Prostate gland (tissue), 2 donors: ENCODE results near the gene ESR2. TPM values are rescaled to one million over a fixed set of nuclear protein-coding genes. Genes with fewer than 3 reads are reported as not detected.

Experiments
- DNase-seq: peaks from one replicate; pipeline ENCODE4 v3.0.0-alpha.2; 2019; ENCODE audit warnings: low spot score
- H3K27ac ChIP-seq, 2 donors: fragments of 200-600 bp; sonication (generic); 2 replicates each; pipeline ENCODE4 v1.5.1; 2017 to 2019
- H3K27me3 ChIP-seq: fragments of 200-600 bp; sonication (generic); replicated peaks from 2 replicates; pipeline ENCODE4 v1.5.1; 2019; ENCODE audit not compliant: insufficient read depth
- H3K36me3 ChIP-seq, 2 donors: fragments of 200-600 bp; sonication (generic); 1 replicate in 1 of 2; 2 replicates in 1 of 2; pipeline versions ENCODE4 v1.5.1 to v1.8.1; 2017 to 2019
- H3K4me1 ChIP-seq: fragments of 200-600 bp; sonication (generic); replicated peaks from 2 replicates; pipeline ENCODE4 v1.5.1; 2019
- H3K4me3 ChIP-seq, 2 donors: fragments of 200-600 bp; sonication (generic); 2 replicates each; pipeline ENCODE4 v1.5.1; 2017 to 2019
- H3K9me3 ChIP-seq: fragments of 200-600 bp; sonication (generic); 2 replicates; pipeline ENCODE4 v1.5.1; 2017
- POLR2A ChIP-seq: fragments of 450-650 bp; IDR thresholded peaks from one replicate; pipeline ENCODE4 v1.6.1; 2016; ENCODE audit warnings: antibody characterized with exemption, mild to moderate bottlenecking
- POLR2AphosphoS5 ChIP-seq: sonication (generic); formaldehyde crosslinking; IDR thresholded peaks from one replicate; pipeline ENCODE4 v1.6.1; 2017; ENCODE audit warnings: antibody characterized with exemption
- WGBS: methylation state at CpG from one replicate; pipeline ENCODE4 v1.1.5; 2018; 5-methylcytosine and 5-hydroxymethylcytosine counted together
- intact Hi-C: fragments of 100-400 bp; cut with DNase I; formaldehyde crosslinking; loops from one replicate; pipeline ENCODE4 v1.14.2; 2022
- total RNA-seq, 2 donors: library from RNA; depleted of rRNA; stranded (reverse); fragments of >200 nt; gene quantifications; one replicate each; pipeline ENCODE4 v1.1.0, GENCODE V29; 2016
- TF ChIP-seq, protein P1 (sequence below), 4 experiments: fragments of 200-600 bp in 2 of 4; fragments of 450-650 bp in 2 of 4; sonication (generic) in 2 of 4; IDR thresholded peaks; 1 replicate in 3 of 4; 2 replicates in 1 of 4; pipeline ENCODE4 v1.5.1; 2016 to 2019; ENCODE audit warnings: antibody characterized with exemption in 4 of 4, mild to moderate bottlenecking in 2 of 4, moderate library complexity in 2 of 4

Gene ESR2
- total RNA-seq, 2 donors from 2014 or later = 0.68 to 21.4 TPM

DNA sequence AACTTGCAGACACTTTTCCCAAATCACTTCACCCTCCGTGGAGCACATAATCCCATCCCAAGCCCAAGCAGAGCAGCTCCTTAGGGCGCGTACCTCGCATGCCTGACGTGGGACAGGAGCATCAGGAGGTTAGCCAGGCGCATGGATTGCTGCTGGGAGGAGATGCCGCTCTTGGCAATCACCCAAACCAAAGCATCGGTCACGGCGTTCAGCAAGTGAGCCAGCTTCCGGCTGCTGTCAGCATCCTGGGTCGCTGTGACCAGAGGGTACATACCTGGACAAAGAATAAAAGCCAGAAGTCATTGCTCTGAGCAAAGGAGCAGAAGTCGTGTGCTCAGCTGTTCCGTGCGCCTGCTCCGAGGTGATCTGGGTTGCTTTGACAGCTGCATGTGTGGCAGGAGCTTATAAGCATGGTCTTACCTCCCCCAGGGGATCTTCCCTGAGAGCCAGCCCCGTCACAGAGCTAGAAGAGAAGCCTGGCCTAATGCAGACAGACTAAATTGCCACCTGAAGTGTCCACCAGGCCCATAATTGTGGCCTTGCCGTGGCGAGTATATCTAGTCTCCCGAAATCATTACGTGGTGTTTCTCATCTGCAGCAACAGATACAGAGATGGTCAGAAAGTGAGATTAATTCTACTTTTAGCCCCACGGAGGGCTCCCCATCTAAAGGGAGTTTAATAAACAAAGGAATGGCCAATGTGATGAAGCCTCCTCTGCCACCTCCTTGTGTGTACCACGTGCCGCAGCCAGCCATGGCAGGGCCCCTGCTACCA lies 59.1 kb downstream of the ESR2 start:
- TF ChIP-seq, protein P1, sequence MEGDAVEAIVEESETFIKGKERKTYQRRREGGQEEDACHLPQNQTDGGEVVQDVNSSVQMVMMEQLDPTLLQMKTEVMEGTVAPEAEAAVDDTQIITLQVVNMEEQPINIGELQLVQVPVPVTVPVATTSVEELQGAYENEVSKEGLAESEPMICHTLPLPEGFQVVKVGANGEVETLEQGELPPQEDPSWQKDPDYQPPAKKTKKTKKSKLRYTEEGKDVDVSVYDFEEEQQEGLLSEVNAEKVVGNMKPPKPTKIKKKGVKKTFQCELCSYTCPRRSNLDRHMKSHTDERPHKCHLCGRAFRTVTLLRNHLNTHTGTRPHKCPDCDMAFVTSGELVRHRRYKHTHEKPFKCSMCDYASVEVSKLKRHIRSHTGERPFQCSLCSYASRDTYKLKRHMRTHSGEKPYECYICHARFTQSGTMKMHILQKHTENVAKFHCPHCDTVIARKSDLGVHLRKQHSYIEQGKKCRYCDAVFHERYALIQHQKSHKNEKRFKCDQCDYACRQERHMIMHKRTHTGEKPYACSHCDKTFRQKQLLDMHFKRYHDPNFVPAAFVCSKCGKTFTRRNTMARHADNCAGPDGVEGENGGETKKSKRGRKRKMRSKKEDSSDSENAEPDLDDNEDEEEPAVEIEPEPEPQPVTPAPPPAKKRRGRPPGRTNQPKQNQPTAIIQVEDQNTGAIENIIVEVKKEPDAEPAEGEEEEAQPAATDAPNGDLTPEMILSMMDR (IDR thresholded peaks at IDR 0.05) = no peak
- TF ChIP-seq POLR2AphosphoS5 (no peak), POLR2A (no peak)
- H3K9me3 ChIP-seq = no peaks in the 10 kb centered on the region
- no peak overlapping the region for H3K4me3 ChIP-seq
- no peak for DNase-seq
- intact Hi-C loops = no loop called here
- H3K27me3 ChIP-seq = no peaks in the 10 kb centered on the region
- H3K36me3 ChIP-seq = no peaks in the 10 kb centered on the region
- no peak overlapping the region for H3K27ac ChIP-seq
- H3K4me1 ChIP-seq = no peaks in the 10 kb centered on the region
- 57% methylated on average over 24 of the region's 24 CpGs for WGBS

DNA sequence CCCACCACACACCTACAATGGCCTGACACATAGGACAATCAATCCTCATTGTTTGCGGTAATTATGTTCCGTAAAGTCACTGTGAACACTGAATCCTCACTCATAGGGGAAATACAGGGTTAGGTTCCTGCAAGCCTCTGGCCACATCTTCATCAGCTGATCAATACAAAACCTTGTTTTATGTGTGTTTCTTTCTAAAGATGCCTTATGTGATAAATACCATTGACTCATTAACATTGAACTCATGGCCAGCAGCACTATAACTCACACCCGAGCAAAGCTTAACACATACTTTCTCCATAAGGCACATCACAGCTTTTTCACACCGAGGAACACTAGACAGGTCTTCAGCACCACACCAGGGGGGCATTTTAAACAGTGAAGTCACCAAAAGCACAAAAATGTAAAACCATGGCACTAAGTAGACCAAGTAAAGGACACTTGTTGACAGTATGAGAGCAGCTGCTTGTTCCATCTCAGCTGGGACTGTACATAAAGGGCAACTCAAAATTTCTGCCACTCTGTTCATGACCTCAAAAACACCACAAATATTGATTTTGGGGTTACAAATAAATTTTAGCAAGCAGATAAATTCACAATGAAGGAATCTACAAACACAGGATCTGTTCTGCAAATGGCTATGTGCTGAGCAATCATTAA lies 60.5 kb downstream of the ESR2 start:
- no peak for DNase-seq
- no peaks in the 10 kb centered on the region for H3K4me1 ChIP-seq
- WGBS = 92% methylated on average over 4 of the region's 4 CpGs
- intact Hi-C loops = no loop called here
- no peaks in the 10 kb centered on the region for H3K9me3 ChIP-seq
- H3K36me3 ChIP-seq = no peaks in the 10 kb centered on the region
- H3K27ac ChIP-seq = no peak overlapping the region
- no peaks in the 10 kb centered on the region for H3K27me3 ChIP-seq
- no peak for TF ChIP-seq POLR2AphosphoS5
- no peak for TF ChIP-seq POLR2A
- TF ChIP-seq, protein P1 (IDR thresholded peaks at IDR 0.05) = no peak
- no peak overlapping the region for H3K4me3 ChIP-seq

DNA sequence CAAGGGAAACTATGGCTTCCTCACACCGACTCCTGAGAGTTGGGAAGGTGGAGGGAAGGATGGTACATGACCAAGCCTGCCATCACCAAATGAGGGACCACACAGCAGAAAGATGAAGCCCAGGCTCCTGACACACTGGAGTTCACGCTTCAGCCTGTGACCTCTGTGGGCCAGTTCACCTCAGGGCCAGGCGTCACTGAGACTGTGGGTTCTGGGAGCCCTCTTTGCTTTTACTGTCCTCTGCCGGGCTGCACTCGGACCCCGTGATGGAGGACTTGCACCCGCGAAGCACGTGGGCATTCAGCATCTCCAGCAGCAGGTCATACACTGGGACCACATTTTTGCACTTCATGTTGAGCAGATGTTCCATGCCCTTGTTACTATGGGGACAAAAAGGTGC lies 61.2 kb downstream of the ESR2 start:
- no peak for DNase-seq
- no peaks in the 10 kb centered on the region for H3K9me3 ChIP-seq
- H3K4me1 ChIP-seq = no peaks in the 10 kb centered on the region
- H3K36me3 ChIP-seq = no peaks in the 10 kb centered on the region
- WGBS = 95% methylated on average over 9 of the region's 9 CpGs
- TF ChIP-seq, protein P1 (IDR thresholded peaks at IDR 0.05) = no peak
- no peak for TF ChIP-seq POLR2A
- H3K27ac ChIP-seq = no peak overlapping the region
- H3K27me3 ChIP-seq = no peaks in the 10 kb centered on the region
- intact Hi-C loops = no loop called here
- no peak overlapping the region for H3K4me3 ChIP-seq

DNA sequence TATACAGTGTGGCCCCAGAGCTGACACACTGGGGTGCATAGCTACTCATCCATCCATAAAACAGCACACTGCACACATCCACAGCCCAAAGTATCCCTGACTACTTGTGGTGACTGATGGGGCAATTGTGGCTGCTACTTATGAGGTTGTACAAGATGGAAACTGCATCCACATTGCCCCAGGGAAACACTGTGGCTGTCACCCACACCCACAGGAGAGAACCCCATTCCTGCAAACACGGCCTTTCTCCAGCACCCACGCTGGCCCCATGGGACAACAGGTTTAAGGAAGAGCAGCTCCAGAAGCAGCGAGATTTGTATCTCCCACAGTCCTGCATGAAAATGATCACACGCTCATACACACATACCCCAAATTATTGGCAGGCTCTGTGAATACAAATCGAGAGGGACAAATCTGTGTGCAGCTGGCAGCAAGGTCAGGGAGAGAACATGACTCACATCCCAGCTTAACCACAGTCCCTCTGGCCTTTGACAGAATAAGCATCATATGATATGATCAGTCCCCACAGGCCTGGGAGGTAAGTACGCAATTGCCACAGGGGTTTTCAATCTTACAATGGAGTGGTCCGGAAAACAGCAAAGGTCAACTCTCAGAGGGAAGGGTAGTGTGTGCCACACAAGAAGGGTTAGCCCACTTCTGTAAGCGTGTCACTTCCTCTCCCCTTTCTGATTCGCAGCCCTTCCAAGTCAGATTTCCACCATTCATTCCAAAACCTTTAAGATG lies 61.9 kb downstream of the ESR2 start:
- Histone ChIP-seq H3K9me3 (no peaks in the 10 kb centered on the region), H3K36me3 (no peaks in the 10 kb centered on the region), H3K4me1 (no peaks in the 10 kb centered on the region), H3K27me3 (no peaks in the 10 kb centered on the region), H3K4me3 (no peak overlapping the region), H3K27ac (no peak overlapping the region)
- 77% methylated on average over 9 of the region's 9 CpGs for WGBS
- DNase-seq = no peak
- intact Hi-C loops = no loop called here
- TF ChIP-seq, protein P1 (IDR thresholded peaks at IDR 0.05) = no peak
- TF ChIP-seq POLR2A (no peak), POLR2AphosphoS5 (no peak)
